ENCODE results near the gene CT45A5.
"Not testable (repeated sequence)": the region's sequence is repeated elsewhere in the genome, so short reads cannot be mapped to it uniquely, and the experiment has no call there.

CT45A5 gene

DNA sequence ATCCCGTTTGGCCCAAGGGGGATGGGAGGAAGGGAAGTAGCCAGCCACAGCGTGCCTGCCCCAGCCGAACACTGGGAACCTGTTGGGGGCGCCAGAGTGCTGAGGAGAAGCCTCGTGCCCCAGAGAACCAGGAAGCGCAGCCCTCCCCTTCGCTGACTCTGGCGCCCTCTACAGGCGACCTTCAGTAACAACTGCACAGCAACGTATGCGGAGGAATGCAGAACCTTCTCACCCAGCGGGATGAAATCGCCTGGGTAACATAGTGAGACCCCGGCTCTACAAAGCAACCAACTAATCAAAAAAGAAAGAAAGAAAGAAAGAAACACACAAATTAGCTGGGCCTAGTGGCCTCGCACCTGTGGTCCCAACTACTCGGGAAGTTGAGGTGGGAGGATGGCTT lies at the start of gene CT45A5:
TSS of gene CT45A5 (minus strand) at position 101 of the 400 bp plus-strand sequence. CDS start 3,774 bp downstream, outside the sequence.
- DNase-seq (ENCODE audit: low read depth); H3K4me3 ChIP-seq (ENCODE audit: low read depth, low read length); in situ Hi-C loops (cut with HindIII; ENCODE audit: low sequenced_read_pairs): not testable (repeated sequence)

- H3K4me3 ChIP-seq (ENCODE audit: low read depth, low read length); DNase-seq (ENCODE audit: low read depth); in situ Hi-C loops (cut with HindIII; ENCODE audit: low sequenced_read_pairs): not testable (repeated sequence)
Measured at GRCh38 chrX:135819912-135820311, 34.6 kb upstream of the CT45A5 start, which contains the start of gene CT45A2. CT45A2 (minus strand) TSS chrX:135820012; CDS start chrX:135816265, 3,747 bp downstream.

- DNase-seq (ENCODE audit: low read depth); H3K4me3 ChIP-seq (ENCODE audit: low read depth, low read length); in situ Hi-C loops (cut with HindIII; ENCODE audit: low sequenced_read_pairs): not testable (repeated sequence)
Measured at GRCh38 chrX:135802687-135803086, 17.4 kb upstream of the CT45A5 start, which contains the start of gene CT45A6. CT45A6 (minus strand) TSS chrX:135802787; CDS start chrX:135798993, 3,794 bp downstream.

DNA sequence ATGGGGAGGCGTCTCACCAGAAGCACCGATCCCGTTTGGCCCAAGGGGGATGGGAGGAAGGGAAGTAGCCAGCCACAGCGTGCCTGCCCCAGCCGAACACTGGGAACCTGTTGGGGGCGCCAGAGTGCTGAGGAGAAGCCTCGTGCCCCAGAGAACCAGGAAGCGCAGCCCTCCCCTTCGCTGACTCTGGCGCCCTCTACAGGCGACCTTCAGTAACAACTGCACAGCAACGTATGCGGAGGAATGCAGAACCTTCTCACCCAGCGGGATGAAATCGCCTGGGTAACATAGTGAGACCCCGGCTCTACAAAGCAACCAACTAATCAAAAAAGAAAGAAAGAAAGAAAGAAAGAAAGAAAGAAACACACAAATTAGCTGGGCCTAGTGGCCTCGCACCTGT lies 17.2 kb downstream of the CT45A5 start, which contains the start of gene CT45A3:
TSS of gene CT45A3 (minus strand) at position 101 of the 400 bp plus-strand sequence. CDS start 3,747 bp downstream, outside the sequence.
- DNase-seq (ENCODE audit: low read depth); in situ Hi-C loops (cut with HindIII; ENCODE audit: low sequenced_read_pairs); H3K4me3 ChIP-seq (ENCODE audit: low read depth, low read length): not testable (repeated sequence)

DNA sequence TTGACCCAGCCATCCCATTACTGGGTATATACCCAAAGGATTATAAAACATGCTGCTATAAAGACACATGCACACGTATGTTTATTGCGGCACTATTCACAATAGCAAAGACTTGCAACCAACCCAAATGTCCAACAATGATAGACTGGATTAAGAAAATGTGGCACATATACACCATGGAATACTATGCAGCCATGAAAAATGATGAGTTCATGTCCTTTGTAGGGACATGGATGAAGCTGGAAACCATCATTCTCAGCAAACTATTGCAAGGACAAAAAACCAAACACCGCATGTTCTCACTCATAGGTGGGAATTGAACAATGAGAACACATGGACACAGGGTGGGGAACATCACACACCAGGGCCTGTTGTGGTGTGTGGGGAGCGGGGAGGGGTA lies 40.6 kb downstream of the CT45A5 start:
- H3K4me3 ChIP-seq (ENCODE audit: low read depth, low read length); DNase-seq (ENCODE audit: low read depth); in situ Hi-C loops (cut with HindIII; ENCODE audit: low sequenced_read_pairs): not testable (repeated sequence)

DNA sequence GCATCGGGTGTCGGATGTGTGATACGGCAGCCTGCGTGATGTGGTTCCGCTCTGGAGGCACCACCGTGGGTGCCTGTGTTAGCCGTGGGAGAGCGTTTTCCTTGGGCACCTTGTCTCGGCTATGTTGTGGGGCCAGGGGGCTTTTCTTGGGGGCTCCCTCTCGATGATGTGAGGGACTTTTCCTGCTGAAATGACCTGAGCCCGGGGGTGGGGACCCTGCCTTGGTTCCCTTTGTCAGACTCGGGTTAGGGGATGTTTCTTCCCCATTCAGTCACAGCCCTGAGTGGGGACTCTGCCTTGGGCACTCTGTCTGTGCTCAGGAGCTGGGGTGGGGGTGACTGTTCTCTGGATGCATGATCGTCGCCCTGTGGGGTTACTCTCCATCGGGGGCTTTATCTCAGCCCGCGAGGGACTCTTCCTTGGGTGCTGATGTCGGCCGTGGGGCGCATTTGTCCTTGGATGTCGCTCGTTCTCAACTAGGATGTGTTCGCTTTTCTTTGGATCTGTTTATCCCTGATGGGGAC lies 44.0 kb downstream of the CT45A5 start:
- TF ChIP-seq, protein P1, sequence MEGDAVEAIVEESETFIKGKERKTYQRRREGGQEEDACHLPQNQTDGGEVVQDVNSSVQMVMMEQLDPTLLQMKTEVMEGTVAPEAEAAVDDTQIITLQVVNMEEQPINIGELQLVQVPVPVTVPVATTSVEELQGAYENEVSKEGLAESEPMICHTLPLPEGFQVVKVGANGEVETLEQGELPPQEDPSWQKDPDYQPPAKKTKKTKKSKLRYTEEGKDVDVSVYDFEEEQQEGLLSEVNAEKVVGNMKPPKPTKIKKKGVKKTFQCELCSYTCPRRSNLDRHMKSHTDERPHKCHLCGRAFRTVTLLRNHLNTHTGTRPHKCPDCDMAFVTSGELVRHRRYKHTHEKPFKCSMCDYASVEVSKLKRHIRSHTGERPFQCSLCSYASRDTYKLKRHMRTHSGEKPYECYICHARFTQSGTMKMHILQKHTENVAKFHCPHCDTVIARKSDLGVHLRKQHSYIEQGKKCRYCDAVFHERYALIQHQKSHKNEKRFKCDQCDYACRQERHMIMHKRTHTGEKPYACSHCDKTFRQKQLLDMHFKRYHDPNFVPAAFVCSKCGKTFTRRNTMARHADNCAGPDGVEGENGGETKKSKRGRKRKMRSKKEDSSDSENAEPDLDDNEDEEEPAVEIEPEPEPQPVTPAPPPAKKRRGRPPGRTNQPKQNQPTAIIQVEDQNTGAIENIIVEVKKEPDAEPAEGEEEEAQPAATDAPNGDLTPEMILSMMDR (IDR thresholded peaks at IDR 0.05; ENCODE audit: low read depth, low read length, missing control alignments) = no peak
- H3K4me3 ChIP-seq (ENCODE audit: low read depth, low read length) = no peak overlapping the region
- no peak for DNase-seq (ENCODE audit: low read depth)
- in situ Hi-C loops (cut with HindIII; ENCODE audit: low sequenced_read_pairs) = no loop called here

- no peak overlapping the region for H3K4me3 ChIP-seq (ENCODE audit: low read depth, low read length)
- DNase-seq (ENCODE audit: low read depth) = no peak
- in situ Hi-C loops (cut with HindIII; ENCODE audit: low sequenced_read_pairs) = no loop called here
- TF ChIP-seq, protein P1 (IDR thresholded peaks at IDR 0.05; ENCODE audit: low read depth, low read length, missing control alignments) = peak; percentile 25
Measured at GRCh38 chrX:135740681-135741149, 44.6 kb downstream of the CT45A5 start.

- no peak for DNase-seq (ENCODE audit: low read depth)
- in situ Hi-C loops (cut with HindIII; ENCODE audit: low sequenced_read_pairs) = no loop called here
- no peak overlapping the region for H3K4me3 ChIP-seq (ENCODE audit: low read depth, low read length)
- TF ChIP-seq, protein P1 (IDR thresholded peaks at IDR 0.05; ENCODE audit: low read depth, low read length, missing control alignments) = no peak
Measured at GRCh38 chrX:135737366-135738071, 47.8 kb downstream of the CT45A5 start.

GRCh38 chrX:135734666-135735065 lies 50.6 kb downstream of the CT45A5 start:
- DNase-seq (ENCODE audit: low read depth); in situ Hi-C loops (cut with HindIII; ENCODE audit: low sequenced_read_pairs); H3K4me3 ChIP-seq (ENCODE audit: low read depth, low read length): not testable (repeated sequence)

Measured in astrocyte of the cerebellum (primary cell).